ENCODE measurements around the gene TMC2.

The TMC2 gene

DNA sequence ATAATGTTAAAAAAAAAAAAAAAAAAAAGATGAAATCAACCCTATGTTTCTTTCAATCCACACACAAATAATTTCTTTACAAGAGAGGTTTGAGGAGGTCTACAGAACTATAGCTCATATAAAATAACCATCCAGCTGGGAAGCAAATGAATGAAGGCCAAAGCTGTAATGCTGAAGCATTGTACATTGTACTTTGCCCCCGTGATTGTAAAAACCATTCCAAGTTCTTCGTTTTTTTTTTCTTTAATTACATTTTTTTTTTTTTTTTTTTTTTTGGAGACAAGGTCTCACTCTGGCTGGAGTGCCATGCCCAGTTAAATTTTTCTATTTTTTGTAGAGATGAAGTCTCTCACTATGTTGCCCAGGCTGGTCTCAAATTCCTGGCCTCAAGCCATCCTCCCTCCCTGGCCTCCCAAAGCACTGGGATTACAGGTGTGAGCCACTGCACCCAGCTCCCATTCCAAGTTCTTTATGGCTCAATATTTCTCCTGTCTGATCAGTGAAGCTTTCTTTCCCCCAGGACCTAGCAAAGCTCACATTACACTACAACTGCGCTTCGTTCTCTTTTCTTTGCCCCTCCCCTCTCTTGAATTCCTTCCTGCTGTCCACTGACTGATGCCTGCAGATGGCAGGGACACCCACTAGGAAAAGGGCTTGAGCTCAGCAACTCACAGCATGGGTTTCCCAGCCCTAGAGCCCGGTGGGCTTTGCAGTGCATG lies 63.1 kb downstream of the TMC2 start:
- in situ Hi-C loops (cut with HindIII; ENCODE audit: low pct_ligation_motif_present, low sequenced_read_pairs), result no loop called here
- TF ChIP-seq, protein P1, sequence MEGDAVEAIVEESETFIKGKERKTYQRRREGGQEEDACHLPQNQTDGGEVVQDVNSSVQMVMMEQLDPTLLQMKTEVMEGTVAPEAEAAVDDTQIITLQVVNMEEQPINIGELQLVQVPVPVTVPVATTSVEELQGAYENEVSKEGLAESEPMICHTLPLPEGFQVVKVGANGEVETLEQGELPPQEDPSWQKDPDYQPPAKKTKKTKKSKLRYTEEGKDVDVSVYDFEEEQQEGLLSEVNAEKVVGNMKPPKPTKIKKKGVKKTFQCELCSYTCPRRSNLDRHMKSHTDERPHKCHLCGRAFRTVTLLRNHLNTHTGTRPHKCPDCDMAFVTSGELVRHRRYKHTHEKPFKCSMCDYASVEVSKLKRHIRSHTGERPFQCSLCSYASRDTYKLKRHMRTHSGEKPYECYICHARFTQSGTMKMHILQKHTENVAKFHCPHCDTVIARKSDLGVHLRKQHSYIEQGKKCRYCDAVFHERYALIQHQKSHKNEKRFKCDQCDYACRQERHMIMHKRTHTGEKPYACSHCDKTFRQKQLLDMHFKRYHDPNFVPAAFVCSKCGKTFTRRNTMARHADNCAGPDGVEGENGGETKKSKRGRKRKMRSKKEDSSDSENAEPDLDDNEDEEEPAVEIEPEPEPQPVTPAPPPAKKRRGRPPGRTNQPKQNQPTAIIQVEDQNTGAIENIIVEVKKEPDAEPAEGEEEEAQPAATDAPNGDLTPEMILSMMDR (IDR thresholded peaks at IDR 0.05; ENCODE audit: low read depth, low read length, missing control alignments), result no peak

GRCh38 chr20:2602046-2602735 lies 65.8 kb downstream of the TMC2 start:
- in situ Hi-C loops (cut with HindIII; ENCODE audit: low pct_ligation_motif_present, low sequenced_read_pairs), result no loop called here
- Histone ChIP-seq H3K27ac (no peak overlapping the region), H3K4me3 (ENCODE audit: low read depth, low read length) (no peak overlapping the region), H3K27me3 (replicated peaks) (no peaks in the 10 kb centered on the region), H3K36me3 (replicated peaks) (no peaks in the 10 kb centered on the region)
- no peak for DNase-seq
- TF ChIP-seq, protein P1 (IDR thresholded peaks at IDR 0.05; ENCODE audit: low read depth, low read length, missing control alignments), result no peak

More for the DNA sequence above, 63.1 kb downstream of the TMC2 start:
- DNase-seq, result no peak
- Histone ChIP-seq H3K36me3 (replicated peaks) (no peaks in the 10 kb centered on the region), H3K4me3 (ENCODE audit: low read depth, low read length) (no peak overlapping the region), H3K27me3 (replicated peaks) (no peaks in the 10 kb centered on the region), H3K27ac (no peak overlapping the region)

GRCh38 chr20:2602746-2603145 lies 66.4 kb downstream of the TMC2 start:
- TF ChIP-seq, protein P1 (IDR thresholded peaks at IDR 0.05; ENCODE audit: low read depth, low read length, missing control alignments), result no peak
- Histone ChIP-seq H3K4me3 (ENCODE audit: low read depth, low read length) (no peak overlapping the region), H3K27me3 (replicated peaks) (no peaks in the 10 kb centered on the region), H3K36me3 (replicated peaks) (no peaks in the 10 kb centered on the region), H3K27ac (no peak overlapping the region)
- in situ Hi-C loops (cut with HindIII; ENCODE audit: low pct_ligation_motif_present, low sequenced_read_pairs), result no loop called here
- no peak for DNase-seq

DNA sequence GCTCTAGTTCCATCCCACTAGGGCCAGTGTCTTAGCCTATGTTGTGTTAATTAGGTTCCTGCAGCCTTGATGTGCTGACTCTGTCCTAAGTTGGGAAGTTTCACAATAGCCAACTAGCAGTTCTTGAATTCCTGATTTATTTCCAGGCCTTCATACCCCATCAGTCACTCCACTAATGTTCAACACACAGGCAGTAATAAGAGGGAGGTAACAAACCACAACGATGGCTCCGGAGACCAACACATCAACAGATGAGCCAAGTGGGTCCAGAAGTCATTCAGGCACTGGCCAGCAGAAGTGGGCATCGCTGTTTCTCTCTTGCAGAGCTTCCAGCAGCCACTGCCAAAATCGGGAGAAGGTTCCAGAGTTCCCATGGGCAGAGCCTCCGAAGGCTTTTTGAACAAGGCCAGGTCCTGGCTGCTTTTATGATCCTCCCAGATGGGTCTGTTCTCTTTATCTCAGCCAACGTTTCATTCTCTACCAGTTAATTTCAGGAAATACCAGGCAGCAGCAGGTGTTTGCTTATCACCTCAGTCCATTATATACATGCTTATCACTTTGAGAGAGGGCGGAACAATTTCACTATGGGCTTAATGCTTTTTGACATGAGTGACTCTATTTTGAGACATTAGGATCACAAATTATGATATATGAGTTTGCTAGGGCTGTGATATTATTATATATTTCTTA lies 67.6 kb downstream of the TMC2 start:
- in situ Hi-C loops (cut with HindIII; ENCODE audit: low pct_ligation_motif_present, low sequenced_read_pairs), result no loop called here
- no peak overlapping the region for H3K4me3 ChIP-seq (ENCODE audit: low read depth, low read length)
- no peak for DNase-seq
- TF ChIP-seq, protein P1 (IDR thresholded peaks at IDR 0.05; ENCODE audit: low read depth, low read length, missing control alignments), result no peak
- H3K27me3 ChIP-seq (replicated peaks), result no peaks in the 10 kb centered on the region
- H3K36me3 ChIP-seq (replicated peaks), result no peaks in the 10 kb centered on the region
- no peak overlapping the region for H3K27ac ChIP-seq

GRCh38 chr20:2604506-2604835 lies 68.1 kb downstream of the TMC2 start:
- H3K27me3 ChIP-seq (replicated peaks), result no peaks in the 10 kb centered on the region
- DNase-seq, result no peak
- no peaks in the 10 kb centered on the region for H3K36me3 ChIP-seq (replicated peaks)
- TF ChIP-seq, protein P1 (IDR thresholded peaks at IDR 0.05; ENCODE audit: low read depth, low read length, missing control alignments), result no peak
- no peak overlapping the region for H3K27ac ChIP-seq
- in situ Hi-C loops (cut with HindIII; ENCODE audit: low pct_ligation_motif_present, low sequenced_read_pairs), result no loop called here
- no peak overlapping the region for H3K4me3 ChIP-seq (ENCODE audit: low read depth, low read length)
